GM12801 (cell line): ENCODE data around the gene SPDYE4.

ENCODE experiments used
- CTCF ChIP-seq: IDR thresholded peaks from one replicate; pipeline ENCODE4 v1.5.1; 2011; ENCODE audit warnings: control low read depth; ENCODE audit not compliant: insufficient read length; ENCODE audit errors: extremely low read depth

The SPDYE4 gene

GRCh38 chr17:8776881-8777280, 18.5 kb upstream of the SPDYE4 start:
- TF ChIP-seq CTCF = no peak

- TF ChIP-seq CTCF = no peak
These were observed 17.9 kb upstream of the SPDYE4 start for GRCh38 chr17:8776248-8776647.

GRCh38 chr17:8766731-8767130, 8.4 kb upstream of the SPDYE4 start:
- TF ChIP-seq CTCF = no peak

- no peak for TF ChIP-seq CTCF
These were observed 3.7 kb upstream of the SPDYE4 start for GRCh38 chr17:8762012-8762411.

- no peak for TF ChIP-seq CTCF
These were observed 1.2 kb downstream of the SPDYE4 start for GRCh38 chr17:8757189-8757588.

- TF ChIP-seq CTCF = no peak
These were observed 2.6 kb downstream of the SPDYE4 start for GRCh38 chr17:8755590-8756255.

GRCh38 chr17:8754890-8755289, 3.5 kb downstream of the SPDYE4 start:
- no peak for TF ChIP-seq CTCF

GRCh38 chr17:8753976-8754440, 4.3 kb downstream of the SPDYE4 start:
- TF ChIP-seq CTCF = no peak
